NCI-H2196 treated with DMSO at 0.1 percent for 48 hours (cell line): ENCODE data around the gene PTBP1.

Experiments
- DNase-seq: peaks from one replicate; lab custom pipeline; 2025; ENCODE audit not compliant: unreplicated experiment; lab: John Stamatoyannopoulos, UW

The PTBP1 gene

GRCh38 chr19:772063-772462, 25.2 kb upstream of the PTBP1 start:
- DNase-seq, result no peak

GRCh38 chr19:772730-773436, 24.4 kb upstream of the PTBP1 start:
- DNase-seq, result no peak

GRCh38 chr19:776549-776948, 20.7 kb upstream of the PTBP1 start:
- DNase-seq, result no peak

GRCh38 chr19:778910-779653, 18.2 kb upstream of the PTBP1 start:
- no peak for DNase-seq

GRCh38 chr19:780935-781334, 16.3 kb upstream of the PTBP1 start:
- no peak for DNase-seq

GRCh38 chr19:781800-782184, 15.5 kb upstream of the PTBP1 start:
- no peak for DNase-seq

GRCh38 chr19:782185-782877, 14.9 kb upstream of the PTBP1 start:
- no peak for DNase-seq

- no peak for DNase-seq
These were observed 14.2 kb upstream of the PTBP1 start for GRCh38 chr19:782878-783668.

- no peak for DNase-seq
These were observed 12.7 kb upstream of the PTBP1 start for GRCh38 chr19:784541-784940.

GRCh38 chr19:787536-787935, 9.7 kb upstream of the PTBP1 start:
- DNase-seq, result no peak

GRCh38 chr19:788686-788982, 8.6 kb upstream of the PTBP1 start:
- no peak for DNase-seq

- no peak for DNase-seq
These were observed 8.1 kb upstream of the PTBP1 start for GRCh38 chr19:788983-789700.

- no peak for DNase-seq
These were observed 7.6 kb upstream of the PTBP1 start for GRCh38 chr19:789701-790060.

- DNase-seq, result no peak
These were observed 6.2 kb upstream of the PTBP1 start for GRCh38 chr19:791007-791566.

- DNase-seq, result no peak
These were observed 5.5 kb upstream of the PTBP1 start for GRCh38 chr19:791567-792305.

- no peak for DNase-seq
These were observed 4.9 kb upstream of the PTBP1 start for GRCh38 chr19:792306-792885.

GRCh38 chr19:793806-794205, 3.4 kb upstream of the PTBP1 start:
- DNase-seq, result no peak

- DNase-seq, result no peak
These were observed 2.1 kb upstream of the PTBP1 start for GRCh38 chr19:795073-795611.
